H1 (cell line): Measurements from ENCODE around the gene C22orf39. TPM values are rescaled to one million over a fixed set of nuclear protein-coding genes. Genes with fewer than 3 reads are reported as not detected.

Source experiments
- CREB1 ChIP-seq: IDR thresholded peaks from 2 replicates; pipeline ENCODE4 v1.6.1; 2012; ENCODE audit warnings: inconsistent platforms
- E2F6 ChIP-seq: IDR thresholded peaks from 2 replicates; pipeline ENCODE4 v1.6.1; 2012; ENCODE audit warnings: inconsistent platforms
- GABPA ChIP-seq: IDR thresholded peaks from 2 replicates; pipeline ENCODE4 v1.6.1; 2011; ENCODE audit warnings: mild to moderate bottlenecking, low read length, moderate library complexity, borderline replicate concordance; ENCODE audit not compliant: insufficient read depth
- GTF2F1 ChIP-seq: IDR thresholded peaks from 2 replicates; pipeline ENCODE4 v1.6.1; 2012; ENCODE audit warnings: low read depth, low read length, improper control_type of control experiment, borderline replicate concordance
- NANOG ChIP-seq: IDR thresholded peaks from 2 replicates; pipeline ENCODE4 v1.6.1; 2011; ENCODE audit warnings: low read length, low read depth, mild to moderate bottlenecking, inconsistent platforms; ENCODE audit not compliant: insufficient read depth, poor library complexity, severe bottlenecking
- POLR2A ChIP-seq, 2 experiments: IDR thresholded peaks; 1 replicate in 1 of 2; 2 replicates in 1 of 2; pipeline ENCODE4 v1.6.1; 2011; ENCODE audit warnings: low read depth in 2 of 2, low read length in 2 of 2, mild to moderate bottlenecking in 2 of 2; ENCODE audit errors: control extremely low read depth in 1 of 2
- SUZ12 ChIP-seq: fragments of 200-600 bp; sonication (generic); IDR thresholded peaks from 2 replicates; pipeline ENCODE4 v1.6.1; 2012; ENCODE audit warnings: mild to moderate bottlenecking, inconsistent platforms, low read length, moderate library complexity, mixed read lengths
- polyA plus RNA-seq, 7 experiments: library from polyadenylated mRNA; depleted of rRNA in 3 of 7; stranded (reverse) in 5 of 7; unstranded in 2 of 7; fragments of >200 nt in 5 of 7; fragments of 200-250 nt in 2 of 7; gene quantifications; 1 replicate in 5 of 7; 2 replicates in 1 of 7; 4 replicates in 1 of 7; pipeline versions ENCODE4 v1.2.1 to v1.2.3, GENCODE V29; 2011 to 2013; ENCODE audit warnings: missing spikeins in 2 of 7, mixed read lengths in 2 of 7
- total RNA-seq: library from RNA; stranded (reverse); fragmentation: NEBNext Ultra II Directional; extraction: Animal tissue kit (Norgen Biotek cat#: 25700); gene quantifications from 2 replicates; pipeline ENCODE4 v1.2.1, GENCODE V29; 2021

The C22orf39 gene
- total and polyA plus RNA-seq, 2 of the 8 experiments (the other 6 are each of a cell fraction or from before 2014, with no cell fraction given) = 22.7 to 27.7 TPM

- no peak for TF ChIP-seq NANOG
- no peak for TF ChIP-seq GTF2F1
- TF ChIP-seq CREB1 = peak; percentile 73
- peak; percentile 80 to 81 for TF ChIP-seq POLR2A (IDR thresholded peaks at IDR 0.05; ENCODE audit: control extremely low read depth in 1 of 2, low read depth in 2 of 2, low read length in 2 of 2)
- TF ChIP-seq E2F6 = peak; percentile 51
- peak; percentile 22; the same call in 1 of the 2 replicates for TF ChIP-seq SUZ12
- TF ChIP-seq GABPA = peak; percentile 89; the same call in 1 of the 2 replicates
These were observed 15.2 kb downstream of the C22orf39 start, which contains the start of gene MRPL40 (continued) for GRCh38 chr22:19432133-19432851.
